ENCODE results near the gene ACTN1. TPM values are rescaled to one million over a fixed set of nuclear protein-coding genes. Genes with fewer than 3 reads are reported as not detected.
A peak's percentile ranks its signal among the peaks of the same experiment; 100 is the strongest.
"Not testable (repeated sequence)": the region's sequence is repeated elsewhere in the genome, so short reads cannot be mapped to it uniquely, and the experiment has no call there.

Gene ACTN1
- total and polyA plus RNA-seq, 11 donors, result 48.4 to 252 (median 104) TPM

DNA sequence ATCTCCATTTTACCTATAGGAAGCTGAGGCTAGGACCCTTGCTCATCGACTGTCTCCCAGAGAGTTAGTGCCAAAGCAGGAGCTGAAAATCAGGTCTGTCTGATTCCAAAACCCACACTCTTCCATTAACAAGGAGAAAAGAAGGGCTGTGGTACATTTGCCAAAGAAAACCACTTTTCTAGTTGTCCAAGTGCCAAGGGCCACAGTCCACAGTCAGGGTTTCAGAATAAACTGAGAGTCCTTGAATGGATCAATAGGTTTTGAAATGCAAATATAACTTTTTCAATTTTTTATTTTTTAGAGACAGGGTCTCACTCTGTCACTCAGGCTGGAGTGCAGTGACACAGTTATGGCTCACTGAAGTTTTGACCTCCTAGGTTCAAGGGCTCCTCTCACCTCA, 130.8 kb downstream of the ACTN1 start:
- DNase-seq (no peak), ATAC-seq (no peak)
- TF ChIP-seq, protein P1, sequence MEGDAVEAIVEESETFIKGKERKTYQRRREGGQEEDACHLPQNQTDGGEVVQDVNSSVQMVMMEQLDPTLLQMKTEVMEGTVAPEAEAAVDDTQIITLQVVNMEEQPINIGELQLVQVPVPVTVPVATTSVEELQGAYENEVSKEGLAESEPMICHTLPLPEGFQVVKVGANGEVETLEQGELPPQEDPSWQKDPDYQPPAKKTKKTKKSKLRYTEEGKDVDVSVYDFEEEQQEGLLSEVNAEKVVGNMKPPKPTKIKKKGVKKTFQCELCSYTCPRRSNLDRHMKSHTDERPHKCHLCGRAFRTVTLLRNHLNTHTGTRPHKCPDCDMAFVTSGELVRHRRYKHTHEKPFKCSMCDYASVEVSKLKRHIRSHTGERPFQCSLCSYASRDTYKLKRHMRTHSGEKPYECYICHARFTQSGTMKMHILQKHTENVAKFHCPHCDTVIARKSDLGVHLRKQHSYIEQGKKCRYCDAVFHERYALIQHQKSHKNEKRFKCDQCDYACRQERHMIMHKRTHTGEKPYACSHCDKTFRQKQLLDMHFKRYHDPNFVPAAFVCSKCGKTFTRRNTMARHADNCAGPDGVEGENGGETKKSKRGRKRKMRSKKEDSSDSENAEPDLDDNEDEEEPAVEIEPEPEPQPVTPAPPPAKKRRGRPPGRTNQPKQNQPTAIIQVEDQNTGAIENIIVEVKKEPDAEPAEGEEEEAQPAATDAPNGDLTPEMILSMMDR (IDR thresholded peaks at IDR 0.05), result no peak
- no peak for TF ChIP-seq POLR2A (IDR thresholded peaks at IDR 0.05)
- Histone ChIP-seq H3K27ac (no peak overlapping the region), H3K4me3 (no peak overlapping the region), H3K27me3 (no peaks in the 10 kb centered on the region), H3K36me3 (no peaks in the 10 kb centered on the region), H3K4me1 (peaks cover 0 to 11% (median 4%) of the 10 kb centered on the region in 12 donors), H3K9me3 (peaks cover 0 to 4% (median 0%) of the 10 kb centered on the region in 12 donors)
- WGBS, 4 donors, result 48 to 100% (median 87%) methylated on average over 1 of the region's 1 CpG
- intact Hi-C loops (cut with DNase I), result loop anchor here in 2 of 10 donors (10.0 kb wide), 1 partner anchor 1013 kb away; no protein-coding TSS in a partner anchor

DNA sequence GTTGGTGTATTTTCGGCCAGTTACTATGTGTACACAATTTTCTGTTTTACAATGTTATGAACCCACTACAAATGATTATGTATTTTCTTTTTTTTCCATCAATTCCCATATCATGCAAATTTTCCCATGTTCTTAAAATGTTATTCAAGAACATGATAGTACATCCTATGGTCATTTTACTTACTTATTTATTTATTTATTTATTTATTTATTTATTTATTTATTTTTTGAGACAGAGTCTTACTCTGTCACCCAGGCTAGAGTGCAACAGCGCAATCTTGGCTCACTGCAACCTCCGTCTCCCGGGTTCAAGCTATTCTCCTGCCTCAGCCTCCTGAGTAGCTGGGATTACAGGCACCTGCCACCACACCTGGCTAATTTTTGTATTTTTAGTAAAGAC, 131.5 kb downstream of the ACTN1 start:
- not testable (repeated sequence) for H3K27me3 ChIP-seq, H3K9me3 ChIP-seq, H3K36me3 ChIP-seq, H3K4me3 ChIP-seq, ATAC-seq, DNase-seq, H3K27ac ChIP-seq
- peaks cover 0 to 14% (median 4%) of the 10 kb centered on the region in 12 donors for H3K4me1 ChIP-seq
- 83 to 96% (median 91%) methylated on average over 4 of the region's 4 CpGs for WGBS, 4 donors
- intact Hi-C loops (cut with DNase I), result loop anchor here in 2 of 10 donors (10.0 kb wide), 1 partner anchor 1013 kb away; no protein-coding TSS in a partner anchor

DNA sequence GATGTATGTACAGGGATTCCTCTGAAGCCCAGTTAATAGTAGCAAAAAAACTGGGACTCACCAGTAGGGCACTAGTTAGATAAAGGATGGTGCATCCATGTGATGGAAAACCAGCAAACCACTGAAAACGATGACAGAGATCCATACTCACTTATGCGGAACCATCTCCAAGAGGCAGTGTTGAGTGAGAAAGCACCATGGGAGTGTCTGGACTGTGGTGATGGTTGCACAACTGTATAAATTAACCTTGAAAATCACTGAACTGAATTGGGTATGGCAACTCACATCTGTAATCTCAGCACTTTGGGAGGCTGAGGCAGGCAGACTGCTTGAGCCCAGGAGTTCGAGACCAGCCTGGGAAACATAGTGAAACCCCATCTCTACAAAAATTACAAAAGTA, 132.6 kb downstream of the ACTN1 start:
- no peak for DNase-seq

DNA sequence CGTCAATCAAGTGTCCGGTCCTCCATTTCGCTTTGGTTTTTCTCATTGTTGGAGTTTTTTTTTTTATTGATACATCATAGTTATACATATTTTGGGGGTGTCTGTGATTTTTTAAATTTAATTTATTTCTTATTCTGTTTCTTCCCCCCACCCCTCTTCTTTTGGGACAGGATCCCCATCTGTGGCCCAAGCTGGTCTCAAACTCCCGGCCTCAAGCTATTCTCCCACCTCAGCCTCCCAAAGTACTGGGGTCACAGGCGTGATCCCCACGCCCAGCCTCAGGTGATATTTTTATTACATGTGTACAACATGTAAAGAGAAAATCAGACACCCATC, 134.9 kb downstream of the ACTN1 start:
- Histone ChIP-seq H3K4me3 (peak overlapping the region in 4 of 12 donors; percentile 34 to 46 (median 40)), H3K9me3 (no peaks in the 10 kb centered on the region), H3K36me3 (no peaks in the 10 kb centered on the region), H3K4me1 (peaks cover 0 to 13% (median 5%) of the 10 kb centered on the region in 12 donors), H3K27me3 (no peaks in the 10 kb centered on the region), H3K27ac (no peak overlapping the region)
- no peak for TF ChIP-seq POLR2A (IDR thresholded peaks at IDR 0.05)
- TF ChIP-seq, protein P1 (IDR thresholded peaks at IDR 0.05), result peak in 1 of 12 donors; percentile 2
- DNase-seq (no peak), ATAC-seq (no peak)
- 28 to 35% (median 29%) methylated on average over 6 of the region's 6 CpGs for WGBS, 4 donors
- intact Hi-C loops (cut with DNase I), result loop anchor here in 5 of 10 donors (5.0 to 10.0 kb wide), 5 partner anchors 902 to 1009 kb away; no protein-coding TSS in a partner anchor

More for the DNA sequence above, 132.6 kb downstream of the ACTN1 start:
- no peak overlapping the region for H3K4me3 ChIP-seq
- intact Hi-C loops (cut with DNase I), result loop anchor here in 2 of 10 donors (10.0 kb wide), 1 partner anchor 1012 kb away; no protein-coding TSS in a partner anchor
- peaks cover 0 to 16% (median 5%) of the 10 kb centered on the region in 12 donors for H3K4me1 ChIP-seq
- H3K27ac ChIP-seq, result no peak overlapping the region
- TF ChIP-seq, protein P1 (IDR thresholded peaks at IDR 0.05), result no peak
- TF ChIP-seq POLR2A (IDR thresholded peaks at IDR 0.05), result no peak
- ATAC-seq, result no peak
- no peaks in the 10 kb centered on the region for H3K36me3 ChIP-seq
- no peaks in the 10 kb centered on the region for H3K27me3 ChIP-seq
- 80 to 93% (median 88%) methylated on average over 3 of the region's 3 CpGs for WGBS, 4 donors
- no peaks in the 10 kb centered on the region for H3K9me3 ChIP-seq
